GM23338 (cell line): ENCODE results near the gene SEMA4C. TPM values are rescaled to one million over a fixed set of nuclear protein-coding genes. Genes with fewer than 3 reads are reported as not detected.

Experiments
- ATAC-seq: fragments of 200-7000 bp; cut with Tn5 transposase; 3 replicates; pipeline ENCODE4 v1.9.1; 2020
- DNase-seq: peaks from one replicate; pipeline ENCODE4 v3.0.0-alpha.2; 2015; ENCODE audit warnings: low spot score
- H2AFZ ChIP-seq: fragments of 200-600 bp; sonication (generic); 2 replicates; pipeline ENCODE4 v1.8.0; 2016; ENCODE audit warnings: antibody characterized with exemption, mild to moderate bottlenecking, moderate library complexity
- H3F3A ChIP-seq: fragments of 200-600 bp; sonication (generic); replicated peaks from 2 replicates; pipeline ENCODE4 v1.8.0; 2017; ENCODE audit warnings: antibody characterized with exemption, mixed run types, low read depth
- H3K27ac ChIP-seq: fragments of 200-600 bp; sonication (generic); 2 replicates; pipeline ENCODE4 v1.6.1; 2016; ENCODE audit warnings: low read depth
- H3K27me3 ChIP-seq: fragments of 200-600 bp; sonication (generic); 2 replicates; pipeline ENCODE4 v1.8.0; 2016; ENCODE audit warnings: mild to moderate bottlenecking, mixed run types, moderate library complexity; ENCODE audit not compliant: insufficient read depth
- H3K36me3 ChIP-seq: fragments of 200-600 bp; sonication (generic); 2 replicates; pipeline ENCODE4 v1.8.0; 2016; ENCODE audit warnings: mild to moderate bottlenecking; ENCODE audit not compliant: insufficient read depth
- H3K4me1 ChIP-seq: fragments of 200-600 bp; sonication (generic); 2 replicates; pipeline ENCODE4 v1.8.0; 2016; ENCODE audit warnings: mild to moderate bottlenecking, moderate library complexity; ENCODE audit not compliant: insufficient read depth
- H3K4me2 ChIP-seq: fragments of 200-600 bp; sonication (generic); 2 replicates; pipeline ENCODE4 v1.7.1; 2017; ENCODE audit warnings: mixed run types
- H3K4me3 ChIP-seq: fragments of 200-600 bp; sonication (generic); 2 replicates; pipeline ENCODE4 v1.6.1; 2016; ENCODE audit warnings: mixed run types
- H3K79me2 ChIP-seq: fragments of 200-600 bp; sonication (generic); replicated peaks from 2 replicates; pipeline ENCODE4 v1.8.0; 2017; ENCODE audit warnings: mild to moderate bottlenecking; ENCODE audit not compliant: insufficient read depth
- H3K9me2 ChIP-seq: fragments of 200-600 bp; sonication (generic); 2 replicates; pipeline ENCODE4 v1.8.0; 2017; ENCODE audit not compliant: insufficient read depth
- H4K20me1 ChIP-seq: fragments of 200-600 bp; sonication (generic); replicated peaks from 2 replicates; pipeline ENCODE4 v1.8.0; 2017; ENCODE audit warnings: mild to moderate bottlenecking; ENCODE audit not compliant: insufficient read depth
- H3K27ac Mint-ChIP-seq: 2 replicates; pipeline ENCODE4 v1.8.0; 2020; ENCODE audit warnings: inconsistent platforms, mild to moderate bottlenecking, moderate library complexity, mixed read lengths
- H3K27me3 Mint-ChIP-seq: 3 replicates; pipeline ENCODE4 v1.8.0; 2022; ENCODE audit warnings: low read depth, mild to moderate bottlenecking, moderate library complexity, mixed read lengths, inconsistent platforms; ENCODE audit not compliant: insufficient read depth, poor library complexity
- H3K36me3 Mint-ChIP-seq: 3 replicates; pipeline ENCODE4 v1.8.0; 2021; ENCODE audit warnings: low read depth, mild to moderate bottlenecking, inconsistent platforms, moderate library complexity, mixed read lengths
- H3K4me1 Mint-ChIP-seq: 3 replicates; pipeline ENCODE4 v1.8.0; 2020; ENCODE audit warnings: mild to moderate bottlenecking, inconsistent platforms, mixed read lengths
- H3K4me3 Mint-ChIP-seq: 3 replicates; pipeline ENCODE4 v1.8.0; 2021; ENCODE audit warnings: moderate library complexity, mild to moderate bottlenecking, inconsistent platforms, mixed read lengths
- H3K9me3 Mint-ChIP-seq: 3 replicates; pipeline ENCODE4 v1.8.0; 2020; ENCODE audit warnings: moderate library complexity, mild to moderate bottlenecking, inconsistent platforms, mixed read lengths
- CREB1 ChIP-seq: fragments of 250-450 bp; sonication (Bioruptor Pico); IDR thresholded peaks from 2 replicates; pipeline ENCODE4 v1.5.0; 2020; ENCODE audit warnings: low read depth, mild to moderate bottlenecking, moderate library complexity
- CTCF ChIP-seq, 2 experiments: fragments of 200-600 bp in 1 of 2; sonication (generic) in 1 of 2; conservative IDR thresholded peaks; 2 replicates each; pipeline versions ENCODE4 v1.5.1 to v1.6.1; 2016 to 2017; ENCODE audit warnings: antibody characterized with exemption in 2 of 2, low read depth in 2 of 2, mild to moderate bottlenecking in 2 of 2, moderate library complexity in 1 of 2
- ETS1 ChIP-seq: IDR thresholded peaks from 2 replicates; pipeline ENCODE4 v1.6.1; 2016; ENCODE audit warnings: antibody characterized with exemption
- EZH2 ChIP-seq: fragments of 200-600 bp; sonication (generic); IDR thresholded peaks from one replicate; pipeline ENCODE4 v1.8.0; 2017; ENCODE audit warnings: antibody characterized with exemption, mild to moderate bottlenecking, low read depth; ENCODE audit not compliant: unreplicated experiment
- EZH2phosphoT487 ChIP-seq: fragments of 200-600 bp; sonication (generic); IDR thresholded peaks from one replicate; pipeline ENCODE4 v1.8.1; 2018; ENCODE audit warnings: antibody characterized with exemption; ENCODE audit not compliant: unreplicated experiment
- JUNB ChIP-seq: IDR thresholded peaks from one replicate; pipeline ENCODE4 v1.6.1; 2016; ENCODE audit warnings: antibody characterized with exemption; ENCODE audit not compliant: unreplicated experiment
- NANOG ChIP-seq: IDR thresholded peaks from 2 replicates; pipeline ENCODE4 v1.6.1; 2016; ENCODE audit warnings: antibody characterized with exemption, borderline replicate concordance
- POLR2AphosphoS5 ChIP-seq: IDR thresholded peaks from 2 replicates; pipeline ENCODE4 v1.6.1; 2016; ENCODE audit warnings: antibody characterized with exemption, low read depth
- REST ChIP-seq: IDR thresholded peaks from one replicate; pipeline ENCODE4 v1.6.1; 2018; ENCODE audit warnings: antibody characterized with exemption; ENCODE audit not compliant: unreplicated experiment
- STAT1 ChIP-seq: IDR thresholded peaks from one replicate; pipeline ENCODE4 v1.6.1; 2016; ENCODE audit warnings: antibody characterized with exemption; ENCODE audit not compliant: unreplicated experiment
- ZNF114 ChIP-seq: fragments of 250-450 bp; sonication (Bioruptor Pico); IDR thresholded peaks from 2 replicates; pipeline ENCODE4 v1.5.0; 2020; ENCODE audit warnings: mild to moderate bottlenecking, moderate library complexity
- ZNF331 ChIP-seq: fragments of 250-450 bp; sonication (Bioruptor Pico); IDR thresholded peaks from 2 replicates; pipeline ENCODE4 v1.5.0; 2020; ENCODE audit warnings: low read depth, mild to moderate bottlenecking, moderate library complexity
- ZNF462 ChIP-seq: fragments of 250-450 bp; sonication (Bioruptor Pico); IDR thresholded peaks from 2 replicates; pipeline ENCODE4 v1.5.0; 2020; ENCODE audit warnings: mild to moderate bottlenecking, moderate library complexity
- polyA plus RNA-seq: library from polyadenylated mRNA; unstranded; fragments of >200 nt; fragmentation: Nextera tagmentation; extraction: Ambion mirVana; gene quantifications from 2 replicates; pipeline ENCODE4 v1.2.1, GENCODE V29; 2016
- total RNA-seq: library from RNA; depleted of rRNA; stranded (reverse); fragments of >200 nt; shearing (Covaris generic); gene quantifications from 2 replicates; pipeline ENCODE4 v1.2.3, GENCODE V29; 2014

Gene SEMA4C
- total and polyA plus RNA-seq, 2 experiments from 2014 or later, result 16.8 to 80.7 TPM

GRCh38 chr2:96830044-96830562 lies 39.8 kb downstream of the SEMA4C start:
- H3K36me3 ChIP-seq, result peaks cover 22% of the 10 kb centered on the region; the same call in 1 of the 2 replicates
- H3K4me3 Mint-ChIP-seq, result no peak overlapping the region
- TF ChIP-seq ZNF331 (CRISPR knock-in tag) (no peak), POLR2AphosphoS5 (no peak), NANOG (no peak), ZNF462 (CRISPR knock-in tag) (no peak), EZH2 (no peak), STAT1 (no peak), CTCF (conservative IDR thresholded peaks at IDR 0.05; ENCODE audit: low read depth in 2 of 2) (no peak), ZNF114 (CRISPR knock-in tag) (no peak), EZH2phosphoT487 (no peak), JUNB (no peak), CREB1 (CRISPR knock-in tag) (no peak), ETS1 (no peak), REST (no peak)

More at GRCh38 chr2:96830044-96830562, 39.8 kb downstream of the SEMA4C start:
- H3F3A ChIP-seq, result peaks cover 21% of the 10 kb centered on the region; the same call in 1 of the 2 replicates
- H4K20me1 ChIP-seq, result peaks cover 11% of the 10 kb centered on the region
- H3K27ac ChIP-seq, result no peak overlapping the region
- no peaks in the 10 kb centered on the region for H3K27me3 ChIP-seq
- no peak overlapping the region for H3K4me2 ChIP-seq
- no peaks in the 10 kb centered on the region for H3K79me2 ChIP-seq
- Mint-ChIP-seq H3K9me3 (no peaks in the 10 kb centered on the region; the same call in 2 of the 3 replicates), H3K27ac (no peak overlapping the region), H3K36me3 (peaks cover 83% of the 10 kb centered on the region), H3K4me1 (peaks cover 22% of the 10 kb centered on the region), H3K27me3 (peaks cover 12% of the 10 kb centered on the region)
- no peak for DNase-seq
- no peaks in the 10 kb centered on the region for H3K9me2 ChIP-seq
- peaks cover 18% of the 10 kb centered on the region for H3K4me1 ChIP-seq
- no peak for ATAC-seq
- no peak overlapping the region for H3K4me3 ChIP-seq
- H2AFZ ChIP-seq, result no peak overlapping the region
